H9 (cell line): ENCODE measurements around the gene C3orf22. TPM values are rescaled to one million over a fixed set of nuclear protein-coding genes. Genes with fewer than 3 reads are reported as not detected.

ENCODE experiments used
- DNase-seq: peaks from one replicate; pipeline ENCODE4 v3.0.0-alpha.2; 2017
- H2AFZ ChIP-seq: one replicate; pipeline ENCODE4 v1.6.1; 2013; ENCODE audit warnings: mild to moderate bottlenecking, low read length, control low read depth, moderate library complexity
- H2AK5ac ChIP-seq: 2 replicates; pipeline ENCODE4 v1.6.1; 2013; ENCODE audit warnings: low read length, control low read depth, mixed read lengths; ENCODE audit not compliant: insufficient read length
- H2BK120ac ChIP-seq: one replicate; pipeline ENCODE4 v1.6.1; 2013; ENCODE audit warnings: low read depth, mild to moderate bottlenecking, low read length, control low read depth, inconsistent platforms; ENCODE audit not compliant: poor library complexity, severe bottlenecking
- H2BK12ac ChIP-seq: 2 replicates; pipeline ENCODE4 v1.6.1; 2013; ENCODE audit warnings: low read length, control low read depth, mixed read lengths, low read depth; ENCODE audit not compliant: insufficient read length
- H2BK15ac ChIP-seq: 2 replicates; pipeline ENCODE4 v1.6.1; 2013; ENCODE audit warnings: low read depth, low read length, control low read depth
- H2BK20ac ChIP-seq: one replicate; pipeline ENCODE4 v1.6.1; 2013; ENCODE audit warnings: low read depth, mild to moderate bottlenecking, low read length, control low read depth, inconsistent platforms; ENCODE audit not compliant: poor library complexity, severe bottlenecking
- H2BK5ac ChIP-seq: 2 replicates; pipeline ENCODE4 v1.6.1; 2013; ENCODE audit warnings: low read length, control low read depth, mixed read lengths; ENCODE audit not compliant: insufficient read length
- H3K14ac ChIP-seq: 2 replicates; pipeline ENCODE4 v1.6.1; 2013; ENCODE audit warnings: low read length, control low read depth; ENCODE audit not compliant: insufficient read depth
- H3K18ac ChIP-seq: 2 replicates; pipeline ENCODE4 v1.6.1; 2013; ENCODE audit warnings: low read depth, mild to moderate bottlenecking, mixed read lengths, low read length, control low read depth; ENCODE audit not compliant: insufficient read length
- H3K23ac ChIP-seq: 2 replicates; pipeline ENCODE4 v1.6.1; 2013; ENCODE audit warnings: low read length, control low read depth, mixed read lengths, low read depth; ENCODE audit not compliant: insufficient read length
- H3K23me2 ChIP-seq: 2 replicates; pipeline ENCODE4 v1.6.1; 2013; ENCODE audit warnings: low read depth, mild to moderate bottlenecking, mixed read lengths, low read length, control low read depth; ENCODE audit not compliant: insufficient read length, poor library complexity, severe bottlenecking
- H3K27ac ChIP-seq: 2 replicates; pipeline ENCODE4 v1.5.1; 2013; ENCODE audit warnings: low read length, control low read depth, mixed read lengths, low read depth; ENCODE audit not compliant: insufficient read length
- H3K27me3 ChIP-seq: 2 replicates; pipeline ENCODE4 v1.6.1; 2013; ENCODE audit warnings: low read length, control low read depth, inconsistent platforms; ENCODE audit not compliant: insufficient read depth
- H3K4ac ChIP-seq: 2 replicates; pipeline ENCODE4 v1.6.1; 2013; ENCODE audit warnings: low read depth, mild to moderate bottlenecking, control low read depth, inconsistent platforms, low read length, moderate library complexity
- H3K4me1 ChIP-seq: 2 replicates; pipeline ENCODE4 v1.6.1; 2013; ENCODE audit warnings: low read length, control low read depth, inconsistent platforms; ENCODE audit not compliant: insufficient read depth
- H3K4me2 ChIP-seq: 2 replicates; pipeline ENCODE4 v1.6.1; 2013; ENCODE audit warnings: low read length, control low read depth, mixed read lengths; ENCODE audit not compliant: insufficient read length, insufficient read depth
- H3K56ac ChIP-seq: 2 replicates; pipeline ENCODE4 v1.6.1; 2013; ENCODE audit warnings: low read depth, mild to moderate bottlenecking, mixed read lengths, low read length, control low read depth; ENCODE audit not compliant: insufficient read length
- H3K79me1 ChIP-seq: 2 replicates; pipeline ENCODE4 v1.6.1; 2013; ENCODE audit warnings: low read depth, mild to moderate bottlenecking, moderate library complexity, low read length, control low read depth, inconsistent platforms; ENCODE audit not compliant: insufficient read depth, poor library complexity, severe bottlenecking
- H3K79me2 ChIP-seq: 2 replicates; pipeline ENCODE4 v1.6.1; 2013; ENCODE audit warnings: low read length, control low read depth, inconsistent platforms; ENCODE audit not compliant: insufficient read depth
- H3K9ac ChIP-seq: 2 replicates; pipeline ENCODE4 v1.6.1; 2013; ENCODE audit warnings: low read length, control low read depth, mixed read lengths; ENCODE audit not compliant: insufficient read length; ENCODE audit errors: extremely low read depth
- H3K9me3 ChIP-seq: one replicate; pipeline ENCODE4 v1.6.1; 2013; ENCODE audit warnings: low read depth, low read length, inconsistent platforms; ENCODE audit not compliant: control insufficient read depth
- H3T11ph ChIP-seq: one replicate; pipeline ENCODE4 v1.6.1; 2013; ENCODE audit warnings: mild to moderate bottlenecking, low read length, control low read depth, inconsistent platforms
- H4K20me1 ChIP-seq: one replicate; pipeline ENCODE4 v1.6.1; 2013; ENCODE audit not compliant: control insufficient read depth, insufficient read length, insufficient read depth
- H4K5ac ChIP-seq: 2 replicates; pipeline ENCODE4 v1.6.1; 2013; ENCODE audit warnings: low read depth, mild to moderate bottlenecking, mixed read lengths, low read length, control low read depth; ENCODE audit not compliant: insufficient read length
- H4K8ac ChIP-seq: replicated peaks from 2 replicates; pipeline ENCODE4 v1.6.1; 2013; ENCODE audit warnings: low read length, control low read depth, mixed read lengths, low read depth; ENCODE audit not compliant: insufficient read length
- H4K91ac ChIP-seq: 2 replicates; pipeline ENCODE4 v1.6.1; 2013; ENCODE audit warnings: low read depth, mild to moderate bottlenecking, moderate library complexity, mixed read lengths, low read length, control low read depth; ENCODE audit not compliant: insufficient read length
- H3K27ac Mint-ChIP-seq, 3 experiments: 2 replicates in 2 of 3; 3 replicates in 1 of 3; pipeline ENCODE4 v1.8.0; 2020 to 2021; ENCODE audit warnings: mixed read lengths in 3 of 3, mild to moderate bottlenecking in 1 of 3, moderate library complexity in 1 of 3
- H3K27me3 Mint-ChIP-seq: 2 replicates; pipeline ENCODE4 v1.8.0; 2021; ENCODE audit warnings: low read depth, mild to moderate bottlenecking, moderate library complexity, mixed read lengths
- H3K36me3 Mint-ChIP-seq, 3 experiments: 2 replicates in 2 of 3; 3 replicates in 1 of 3; pipeline ENCODE4 v1.8.0; 2020 to 2021; ENCODE audit warnings: low read depth in 3 of 3, mixed read lengths in 3 of 3; ENCODE audit not compliant: insufficient read depth in 1 of 3
- H3K4me1 Mint-ChIP-seq, 2 experiments: 2 replicates each; pipeline ENCODE4 v1.8.0; 2020; ENCODE audit warnings: mixed read lengths in 2 of 2
- H3K4me3 Mint-ChIP-seq, 2 experiments: 2 replicates in 1 of 2; 3 replicates in 1 of 2; pipeline ENCODE4 v1.8.0; 2020 to 2021; ENCODE audit warnings: mild to moderate bottlenecking in 2 of 2, mixed read lengths in 2 of 2, moderate library complexity in 1 of 2
- H3K9me3 Mint-ChIP-seq, 2 experiments: 2 replicates in 1 of 2; 3 replicates in 1 of 2; pipeline ENCODE4 v1.8.0; 2020; ENCODE audit warnings: mild to moderate bottlenecking in 2 of 2, mixed read lengths in 2 of 2, moderate library complexity in 1 of 2
- CTCF ChIP-seq: fragments of 200-600 bp; sonication (generic); conservative IDR thresholded peaks from 3 replicates; pipeline ENCODE4 v1.8.0; 2021; ENCODE audit warnings: antibody characterized with exemption, mild to moderate bottlenecking
- WGBS: extraction: QIAGEN DNeasy Blood & Tissue Kit; methylation state at CpG from one replicate; pipeline ENCODE4 v1.1.7; 2013; ENCODE audit warnings: missing lambda C conversion rate, low lambda C conversion rate, mixed read lengths; ENCODE audit not compliant: insufficient read length; ENCODE audit errors: extremely low coverage; 5-methylcytosine and 5-hydroxymethylcytosine counted together
- total RNA-seq: library from RNA; stranded (reverse); gene quantifications from 2 replicates; pipeline ENCODE4 v1.2.1, GENCODE V29; 2021

Gene C3orf22
- total RNA-seq, 1 experiment from 2014 or later: not detected

GRCh38 chr3:126508564-126508964 is 50.2 kb downstream of the C3orf22 start:
- Histone ChIP-seq H2BK20ac (no peak overlapping the region), H3K27ac (no peak overlapping the region), H2BK15ac (no peak overlapping the region), H2BK5ac (no peak overlapping the region), H4K5ac (no peak overlapping the region), H2BK12ac (no peak overlapping the region), H3K9ac (no peak overlapping the region), H4K20me1 (no peaks in the 10 kb centered on the region), H4K91ac (no peak overlapping the region), H3K4ac (no peak overlapping the region), H3K23me2 (no peaks in the 10 kb centered on the region), H2AFZ (no peak overlapping the region), H3T11ph (no peak overlapping the region), H2BK120ac (no peak overlapping the region), H3K79me1 (no peaks in the 10 kb centered on the region), H3K14ac (no peak overlapping the region), H3K4me2 (no peak overlapping the region), H3K18ac (no peak overlapping the region), H3K56ac (no peak overlapping the region), H3K4me1 (no peaks in the 10 kb centered on the region), H3K79me2 (no peaks in the 10 kb centered on the region), H3K9me3 (no peaks in the 10 kb centered on the region), H3K27me3 (no peaks in the 10 kb centered on the region), H4K8ac (no peak overlapping the region), H3K23ac (no peak overlapping the region), H2AK5ac (no peak overlapping the region)
- TF ChIP-seq CTCF: no peak
- no CpG with 5 or more reads among the region's 4 CpGs for WGBS
- no peak for DNase-seq
- Mint-ChIP-seq H3K27me3 (peaks cover 2% of the 10 kb centered on the region; the same call in 1 of the 2 replicates), H3K36me3 (no peaks in the 10 kb centered on the region), H3K4me3 (no peak overlapping the region), H3K9me3 (no peaks in the 10 kb centered on the region), H3K27ac (no peak overlapping the region), H3K4me1 (peaks cover 5% of the 10 kb centered on the region in 2 experiments; a peak in 3 of 4 replicates)
